H1 (cell line): ENCODE results near the gene RAD51B. TPM values are rescaled to one million over a fixed set of nuclear protein-coding genes. Genes with fewer than 3 reads are reported as not detected.

Experiments used
- polyA plus RNA-seq, 7 experiments: library from polyadenylated mRNA; depleted of rRNA in 3 of 7; stranded (reverse) in 5 of 7; unstranded in 2 of 7; fragments of >200 nt in 5 of 7; fragments of 200-250 nt in 2 of 7; gene quantifications; 1 replicate in 5 of 7; 2 replicates in 1 of 7; 4 replicates in 1 of 7; pipeline versions ENCODE4 v1.2.1 to v1.2.3, GENCODE V29; 2011 to 2013; ENCODE audit warnings: missing spikeins in 2 of 7, mixed read lengths in 2 of 7
- total RNA-seq: library from RNA; stranded (reverse); fragmentation: NEBNext Ultra II Directional; extraction: Animal tissue kit (Norgen Biotek cat#: 25700); gene quantifications from 2 replicates; pipeline ENCODE4 v1.2.1, GENCODE V29; 2021
- TF ChIP-seq, protein P1 (sequence below): fragments of 300-600 bp; sonication (generic); IDR thresholded peaks from 2 replicates; pipeline ENCODE4 v1.7.1; 2012; ENCODE audit warnings: low read length, moderate library complexity, mild to moderate bottlenecking, inconsistent platforms; ENCODE audit not compliant: insufficient replicate concordance

The RAD51B gene
- total and polyA plus RNA-seq, 2 of the 8 experiments (the other 6 are each of a cell fraction or from before 2014, with no cell fraction given): 3.9 to 14.9 TPM

DNA sequence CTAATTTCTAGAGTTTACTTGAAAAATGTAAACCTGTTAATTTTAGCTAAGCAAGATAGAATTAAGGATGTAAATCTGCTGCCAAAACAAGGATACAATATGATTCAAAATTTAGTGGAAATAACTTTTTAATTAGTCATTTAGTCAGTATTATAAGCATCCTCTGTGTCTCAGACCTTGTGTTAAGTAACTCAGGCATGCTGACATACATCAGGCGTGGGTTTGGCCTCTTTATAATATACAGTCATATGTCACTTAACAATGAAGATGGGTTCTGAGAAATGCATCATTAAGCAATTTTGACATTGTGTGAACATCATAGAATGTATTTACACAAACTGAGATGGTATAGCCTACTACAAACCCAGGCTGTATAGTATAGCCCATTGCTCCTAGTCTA, 586.4 kb downstream of the RAD51B start (continued):
- TF ChIP-seq, protein P1, sequence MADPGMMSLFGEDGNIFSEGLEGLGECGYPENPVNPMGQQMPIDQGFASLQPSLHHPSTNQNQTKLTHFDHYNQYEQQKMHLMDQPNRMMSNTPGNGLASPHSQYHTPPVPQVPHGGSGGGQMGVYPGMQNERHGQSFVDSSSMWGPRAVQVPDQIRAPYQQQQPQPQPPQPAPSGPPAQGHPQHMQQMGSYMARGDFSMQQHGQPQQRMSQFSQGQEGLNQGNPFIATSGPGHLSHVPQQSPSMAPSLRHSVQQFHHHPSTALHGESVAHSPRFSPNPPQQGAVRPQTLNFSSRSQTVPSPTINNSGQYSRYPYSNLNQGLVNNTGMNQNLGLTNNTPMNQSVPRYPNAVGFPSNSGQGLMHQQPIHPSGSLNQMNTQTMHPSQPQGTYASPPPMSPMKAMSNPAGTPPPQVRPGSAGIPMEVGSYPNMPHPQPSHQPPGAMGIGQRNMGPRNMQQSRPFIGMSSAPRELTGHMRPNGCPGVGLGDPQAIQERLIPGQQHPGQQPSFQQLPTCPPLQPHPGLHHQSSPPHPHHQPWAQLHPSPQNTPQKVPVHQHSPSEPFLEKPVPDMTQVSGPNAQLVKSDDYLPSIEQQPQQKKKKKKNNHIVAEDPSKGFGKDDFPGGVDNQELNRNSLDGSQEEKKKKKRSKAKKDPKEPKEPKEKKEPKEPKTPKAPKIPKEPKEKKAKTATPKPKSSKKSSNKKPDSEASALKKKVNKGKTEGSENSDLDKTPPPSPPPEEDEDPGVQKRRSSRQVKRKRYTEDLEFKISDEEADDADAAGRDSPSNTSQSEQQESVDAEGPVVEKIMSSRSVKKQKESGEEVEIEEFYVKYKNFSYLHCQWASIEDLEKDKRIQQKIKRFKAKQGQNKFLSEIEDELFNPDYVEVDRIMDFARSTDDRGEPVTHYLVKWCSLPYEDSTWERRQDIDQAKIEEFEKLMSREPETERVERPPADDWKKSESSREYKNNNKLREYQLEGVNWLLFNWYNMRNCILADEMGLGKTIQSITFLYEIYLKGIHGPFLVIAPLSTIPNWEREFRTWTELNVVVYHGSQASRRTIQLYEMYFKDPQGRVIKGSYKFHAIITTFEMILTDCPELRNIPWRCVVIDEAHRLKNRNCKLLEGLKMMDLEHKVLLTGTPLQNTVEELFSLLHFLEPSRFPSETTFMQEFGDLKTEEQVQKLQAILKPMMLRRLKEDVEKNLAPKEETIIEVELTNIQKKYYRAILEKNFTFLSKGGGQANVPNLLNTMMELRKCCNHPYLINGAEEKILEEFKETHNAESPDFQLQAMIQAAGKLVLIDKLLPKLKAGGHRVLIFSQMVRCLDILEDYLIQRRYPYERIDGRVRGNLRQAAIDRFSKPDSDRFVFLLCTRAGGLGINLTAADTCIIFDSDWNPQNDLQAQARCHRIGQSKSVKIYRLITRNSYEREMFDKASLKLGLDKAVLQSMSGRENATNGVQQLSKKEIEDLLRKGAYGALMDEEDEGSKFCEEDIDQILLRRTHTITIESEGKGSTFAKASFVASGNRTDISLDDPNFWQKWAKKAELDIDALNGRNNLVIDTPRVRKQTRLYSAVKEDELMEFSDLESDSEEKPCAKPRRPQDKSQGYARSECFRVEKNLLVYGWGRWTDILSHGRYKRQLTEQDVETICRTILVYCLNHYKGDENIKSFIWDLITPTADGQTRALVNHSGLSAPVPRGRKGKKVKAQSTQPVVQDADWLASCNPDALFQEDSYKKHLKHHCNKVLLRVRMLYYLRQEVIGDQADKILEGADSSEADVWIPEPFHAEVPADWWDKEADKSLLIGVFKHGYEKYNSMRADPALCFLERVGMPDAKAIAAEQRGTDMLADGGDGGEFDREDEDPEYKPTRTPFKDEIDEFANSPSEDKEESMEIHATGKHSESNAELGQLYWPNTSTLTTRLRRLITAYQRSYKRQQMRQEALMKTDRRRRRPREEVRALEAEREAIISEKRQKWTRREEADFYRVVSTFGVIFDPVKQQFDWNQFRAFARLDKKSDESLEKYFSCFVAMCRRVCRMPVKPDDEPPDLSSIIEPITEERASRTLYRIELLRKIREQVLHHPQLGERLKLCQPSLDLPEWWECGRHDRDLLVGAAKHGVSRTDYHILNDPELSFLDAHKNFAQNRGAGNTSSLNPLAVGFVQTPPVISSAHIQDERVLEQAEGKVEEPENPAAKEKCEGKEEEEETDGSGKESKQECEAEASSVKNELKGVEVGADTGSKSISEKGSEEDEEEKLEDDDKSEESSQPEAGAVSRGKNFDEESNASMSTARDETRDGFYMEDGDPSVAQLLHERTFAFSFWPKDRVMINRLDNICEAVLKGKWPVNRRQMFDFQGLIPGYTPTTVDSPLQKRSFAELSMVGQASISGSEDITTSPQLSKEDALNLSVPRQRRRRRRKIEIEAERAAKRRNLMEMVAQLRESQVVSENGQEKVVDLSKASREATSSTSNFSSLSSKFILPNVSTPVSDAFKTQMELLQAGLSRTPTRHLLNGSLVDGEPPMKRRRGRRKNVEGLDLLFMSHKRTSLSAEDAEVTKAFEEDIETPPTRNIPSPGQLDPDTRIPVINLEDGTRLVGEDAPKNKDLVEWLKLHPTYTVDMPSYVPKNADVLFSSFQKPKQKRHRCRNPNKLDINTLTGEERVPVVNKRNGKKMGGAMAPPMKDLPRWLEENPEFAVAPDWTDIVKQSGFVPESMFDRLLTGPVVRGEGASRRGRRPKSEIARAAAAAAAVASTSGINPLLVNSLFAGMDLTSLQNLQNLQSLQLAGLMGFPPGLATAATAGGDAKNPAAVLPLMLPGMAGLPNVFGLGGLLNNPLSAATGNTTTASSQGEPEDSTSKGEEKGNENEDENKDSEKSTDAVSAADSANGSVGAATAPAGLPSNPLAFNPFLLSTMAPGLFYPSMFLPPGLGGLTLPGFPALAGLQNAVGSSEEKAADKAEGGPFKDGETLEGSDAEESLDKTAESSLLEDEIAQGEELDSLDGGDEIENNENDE: no peak
